Ovary (tissue), 9 donors: ENCODE data around the gene GPR107. TPM values are rescaled to one million over a fixed set of nuclear protein-coding genes. Genes with fewer than 3 reads are reported as not detected.
"Not testable (repeated sequence)": the region's sequence is repeated elsewhere in the genome, so short reads cannot be mapped to it uniquely, and the experiment has no call there.

Experiments
- DNase-seq, 5 donors: peaks; one replicate each; pipeline ENCODE4 v3.0.0-alpha.2; 2019 to 2020
- H3K27ac ChIP-seq, 2 donors: fragments of 200-600 bp; one replicate each; pipeline versions ENCODE4 v1.5.1 to v1.8.0; 2019 to 2022
- H3K27me3 ChIP-seq: fragments of 200-600 bp; one replicate; pipeline ENCODE4 v1.8.0; 2022
- H3K36me3 ChIP-seq: fragments of 200-600 bp; sonication (generic); one replicate; pipeline ENCODE4 v1.5.1; 2019
- H3K4me1 ChIP-seq: one replicate; pipeline ENCODE4 v1.8.1; 2013; ENCODE audit warnings: mild to moderate bottlenecking, moderate library complexity; ENCODE audit not compliant: insufficient read depth
- H3K4me3 ChIP-seq: fragments of 200-600 bp; sonication (generic); one replicate; pipeline ENCODE4 v1.5.1; 2017
- H3K9me3 ChIP-seq, 2 donors: fragments of 200-600 bp in 1 of 2; sonication (generic) in 1 of 2; one replicate each; pipeline versions ENCODE4 v1.5.1 to v1.8.1; 2013 to 2019; ENCODE audit warnings: mild to moderate bottlenecking in 1 of 2, moderate library complexity in 1 of 2
- CTCF ChIP-seq, 3 donors: fragments of 450-650 bp in 2 of 3; fragments of 200-600 bp in 1 of 3; IDR thresholded peaks; one replicate each; pipeline versions ENCODE4 v1.5.1 to v1.8.0; 2016 to 2022; ENCODE audit warnings: antibody characterized with exemption in 3 of 3, mild to moderate bottlenecking in 1 of 3
- EP300 ChIP-seq: sonication (generic); formaldehyde crosslinking; IDR thresholded peaks from one replicate; pipeline ENCODE4 v1.6.1; 2017; ENCODE audit warnings: antibody characterized with exemption
- POLR2A ChIP-seq: fragments of 450-650 bp; IDR thresholded peaks from one replicate; pipeline ENCODE4 v1.6.1; 2017; ENCODE audit warnings: antibody characterized with exemption, mild to moderate bottlenecking, moderate library complexity
- WGBS, 3 donors: extraction: QIAGEN DNeasy Blood & Tissue Kit in 1 of 3; methylation state at CpG; one replicate each; pipeline versions ENCODE4 v1.1.5 to v1.1.7; 2013 to 2017; 5-methylcytosine and 5-hydroxymethylcytosine counted together
- intact Hi-C, 4 donors: fragments of 100-400 bp; cut with DNase I; formaldehyde crosslinking; loops; one replicate each; pipeline versions ENCODE4 v1.11.0 to v1.15.1; 2022 to 2023
- polyA plus RNA-seq, 2 donors: library from polyadenylated mRNA; stranded (reverse); fragments of 200-250 nt in 1 of 2; fragments of 350-450 nt in 1 of 2; fragmentation: Illumina TruSeq in 1 of 2; extraction: RNeasy Lipid Tissue Mini Kit (QIAGEN cat#74804) in 1 of 2; gene quantifications; one replicate each; pipeline ENCODE4 v1.2.3, GENCODE V29; 2013 to 2014
- total RNA-seq, 7 donors: library from RNA; depleted of rRNA in 2 of 7; stranded (reverse); fragments of >200 nt in 2 of 7; fragmentation: NEBNext Ultra II Directional in 3 of 7; extraction: Animal tissue kit (Norgen Biotek cat#: 25700) in 3 of 7; gene quantifications; one replicate each; pipeline versions ENCODE4 v1.1.0 to v1.2.4, GENCODE V29; 2016 to 2023
- donor health status: DM: no; HTN: no; CAD: no; lungs with moderate emphysema.
- donor health status: DM: no; HTN: no; CAD: no.
- donor health status: Bipolar disorder and iron deficiency.
- donor health status: DM: yes; HTN: yes; CAD: no.
- donor health status: DM: no; HTN: no; CAD: no.
- donor health status: DM: yes; HTN: yes; CAD: no.

Gene GPR107
- total and polyA plus RNA-seq, 9 donors = 11.6 to 44.0 (median 28.3) TPM

GRCh38 chr9:130010151-130010988, 43.3 kb upstream of the GPR107 start:
- Histone ChIP-seq H3K27me3 (no peaks in the 10 kb centered on the region), H3K36me3 (no peaks in the 10 kb centered on the region), H3K4me1 (no peaks in the 10 kb centered on the region), H3K9me3 (no peaks in the 10 kb centered on the region), H3K4me3 (no peak overlapping the region), H3K27ac (no peak overlapping the region)
- no peak for DNase-seq
- intact Hi-C loops = no loop called here
- 91 to 96% (median 96%) methylated on average over 5 of the region's 5 CpGs for WGBS, 3 donors
- TF ChIP-seq CTCF (IDR thresholded peaks at IDR 0.05) (no peak), EP300 (no peak), POLR2A (no peak)

- Histone ChIP-seq H3K4me3 (no peak overlapping the region), H3K4me1 (peaks cover 3% of the 10 kb centered on the region), H3K36me3 (no peaks in the 10 kb centered on the region), H3K27me3 (no peaks in the 10 kb centered on the region), H3K27ac (no peak overlapping the region), H3K9me3 (no peaks in the 10 kb centered on the region)
- TF ChIP-seq POLR2A = no peak
- TF ChIP-seq CTCF (IDR thresholded peaks at IDR 0.05) = no peak
- no peak for TF ChIP-seq EP300
- intact Hi-C loops = no loop called here
- DNase-seq = no peak
- 67 to 74% (median 68%) methylated on average over 2 of the region's 2 CpGs for WGBS, 3 donors
Observed at GRCh38 chr9:130013326-130013725, 40.4 kb upstream of the GPR107 start.

GRCh38 chr9:130015353-130016019, 38.2 kb upstream of the GPR107 start:
- Histone ChIP-seq H3K27ac (no peak overlapping the region), H3K36me3 (no peaks in the 10 kb centered on the region), H3K27me3 (no peaks in the 10 kb centered on the region), H3K4me1 (peaks cover 6% of the 10 kb centered on the region), H3K4me3 (no peak overlapping the region), H3K9me3 (no peaks in the 10 kb centered on the region)
- DNase-seq = no peak
- intact Hi-C loops = no loop called here
- no peak for TF ChIP-seq CTCF (IDR thresholded peaks at IDR 0.05)
- no peak for TF ChIP-seq EP300
- TF ChIP-seq POLR2A = no peak
- WGBS, 3 donors = 95 to 97% (median 96%) methylated on average over 5 of the region's 5 CpGs

DNA sequence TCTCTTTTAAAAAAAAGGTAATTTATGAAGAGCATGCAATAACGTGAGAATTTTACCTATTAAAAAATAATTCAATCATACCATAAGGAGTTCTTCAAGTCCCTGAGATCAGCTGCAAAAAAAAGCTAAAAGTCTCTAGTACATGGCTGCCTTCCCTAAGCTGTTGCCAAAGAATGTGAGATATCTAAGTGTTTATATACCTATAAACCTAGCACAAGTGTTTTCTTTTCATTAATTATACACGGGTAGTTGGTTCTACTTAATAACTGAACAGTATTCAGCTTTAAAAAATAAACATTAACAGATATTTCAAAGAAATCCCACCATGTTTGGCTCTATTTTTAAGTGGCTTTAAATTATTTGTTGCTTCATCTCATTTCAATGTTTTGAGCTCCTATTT, 36.6 kb upstream of the GPR107 start:
- no peaks in the 10 kb centered on the region for H3K27me3 ChIP-seq
- WGBS, 3 donors = 8 to 16% (median 10%) methylated on average over 2 of the region's 2 CpGs
- H3K36me3 ChIP-seq = no peaks in the 10 kb centered on the region
- H3K4me1 ChIP-seq = peaks cover 7% of the 10 kb centered on the region
- TF ChIP-seq POLR2A (no peak), CTCF (IDR thresholded peaks at IDR 0.05) (no peak)
- H3K27ac ChIP-seq = no peak overlapping the region
- DNase-seq = no peak
- H3K9me3 ChIP-seq = no peaks in the 10 kb centered on the region
- no peak overlapping the region for H3K4me3 ChIP-seq
- intact Hi-C loops = no loop called here

- H3K27ac ChIP-seq, H3K9me3 ChIP-seq, H3K4me3 ChIP-seq, H3K27me3 ChIP-seq, H3K36me3 ChIP-seq, DNase-seq, intact Hi-C loops, H3K4me1 ChIP-seq: not testable (repeated sequence)
- 58 to 70% (median 66%) methylated on average over 8 of the region's 8 CpGs for WGBS, 3 donors
Observed at GRCh38 chr9:130017510-130017909, 36.2 kb upstream of the GPR107 start.
